ENCODE results near the gene GATAD2B. TPM values are rescaled to one million over a fixed set of nuclear protein-coding genes. Genes with fewer than 3 reads are reported as not detected.
"Not testable (repeated sequence)": the region's sequence is repeated elsewhere in the genome, so short reads cannot be mapped to it uniquely, and the experiment has no call there.

The GATAD2B gene
- polyA plus RNA-seq, 1 donor, result 19.6 TPM

- DNase-seq, result no peak
These were observed 7.5 kb upstream of the GATAD2B start for GRCh38 chr1:153929981-153930948.

GRCh38 chr1:153929426-153929825 lies 6.7 kb upstream of the GATAD2B start:
- DNase-seq, result no peak

DNA sequence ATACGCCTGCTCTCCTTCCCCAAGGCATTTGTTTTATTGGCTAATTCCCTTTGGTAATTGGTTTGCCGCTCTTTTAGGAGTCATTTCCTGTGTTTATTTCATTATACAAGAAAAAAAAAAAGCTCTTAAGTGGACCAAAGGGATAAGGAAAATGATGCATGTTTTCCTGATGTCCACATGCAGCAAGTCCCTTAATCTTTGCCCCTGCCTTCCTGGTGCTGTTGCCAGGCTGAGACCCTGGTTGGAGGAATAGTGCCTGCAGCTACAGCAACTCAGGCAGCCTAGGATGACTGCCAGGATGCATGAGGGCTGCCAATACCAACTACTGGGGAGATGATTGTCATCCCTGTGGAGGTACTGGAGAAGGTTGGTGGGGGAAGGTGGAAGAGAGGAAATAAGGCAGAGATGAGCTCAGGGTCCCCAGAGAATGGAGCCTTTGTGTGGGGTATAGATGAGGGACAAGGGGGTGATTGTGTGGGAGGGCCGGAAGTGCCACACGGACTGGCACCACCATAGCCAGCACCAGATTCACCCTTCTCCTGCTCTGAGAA lies 6.1 kb upstream of the GATAD2B start:
- DNase-seq, result no peak

- DNase-seq, result no peak
These were observed 5.5 kb upstream of the GATAD2B start for GRCh38 chr1:153928245-153928644.

- no peak for DNase-seq
These were observed 3.6 kb upstream of the GATAD2B start for GRCh38 chr1:153926405-153926804.

GRCh38 chr1:153922076-153922971 lies 448 bp downstream of the GATAD2B start:
- DNase-seq, result no peak

DNA sequence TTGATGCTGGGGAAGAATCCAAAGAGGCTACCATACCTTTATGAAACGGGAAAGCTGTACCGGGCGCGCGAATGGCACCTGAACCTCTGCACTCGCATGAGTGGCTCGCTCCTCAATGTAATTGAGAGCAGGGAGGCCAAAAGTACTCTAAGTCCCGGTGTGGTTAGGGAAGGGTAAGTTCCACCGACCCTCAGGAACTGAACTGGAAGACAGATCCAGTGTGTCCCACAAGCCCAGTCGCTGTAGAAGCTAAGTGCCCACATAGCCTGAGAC lies 1.0 kb downstream of the GATAD2B start:
- no peak for DNase-seq

- DNase-seq, result no peak
These were observed 1.5 kb downstream of the GATAD2B start for GRCh38 chr1:153921080-153921802.

DNA sequence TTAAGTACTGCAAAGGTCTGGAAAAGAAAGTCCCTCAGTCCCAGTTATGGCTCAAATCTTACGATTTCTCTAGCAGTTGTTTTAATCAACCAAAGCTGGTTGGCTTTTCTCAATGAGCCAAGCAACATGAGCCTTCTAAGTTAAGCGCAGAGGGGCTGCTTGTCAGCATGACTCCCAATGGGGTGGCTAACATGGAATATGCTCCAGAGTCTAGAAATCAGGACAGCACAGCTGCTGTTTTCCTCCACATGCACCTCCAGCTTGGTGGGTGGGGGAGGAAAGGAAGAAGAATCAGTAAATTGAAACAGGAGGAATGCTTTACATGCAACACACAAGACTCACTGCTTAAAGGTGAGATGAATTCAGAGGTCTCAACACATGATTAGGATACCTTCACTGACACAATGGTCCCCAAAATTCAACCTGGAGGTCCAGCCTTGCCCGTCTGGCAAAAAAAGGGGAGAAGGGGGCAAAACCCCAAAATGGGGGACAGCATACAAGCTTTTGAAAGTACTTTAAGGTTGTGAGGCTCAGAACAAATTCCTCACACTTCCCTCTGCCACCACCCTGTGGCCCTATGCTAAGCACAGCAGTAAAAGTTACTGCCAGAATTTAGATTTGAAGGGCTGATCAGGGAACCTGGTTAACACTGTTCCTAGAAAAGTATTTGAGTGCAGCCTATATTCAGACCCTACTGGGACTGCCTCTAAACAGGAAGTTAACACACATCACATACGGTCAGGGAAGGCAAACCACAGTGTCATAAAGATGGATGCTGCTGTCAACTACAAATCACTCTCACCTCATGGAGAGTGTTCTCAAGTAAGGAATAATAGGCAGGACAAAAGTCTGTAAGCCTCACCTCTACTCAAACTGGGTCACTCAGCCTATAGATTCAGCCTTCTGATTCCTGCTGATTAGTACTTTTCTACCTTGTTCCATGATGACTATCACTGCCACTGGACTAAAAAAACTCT lies 2.6 kb downstream of the GATAD2B start:
- no peak for DNase-seq

GRCh38 chr1:153916297-153916696 lies 6.5 kb downstream of the GATAD2B start:
- no peak for DNase-seq

DNA sequence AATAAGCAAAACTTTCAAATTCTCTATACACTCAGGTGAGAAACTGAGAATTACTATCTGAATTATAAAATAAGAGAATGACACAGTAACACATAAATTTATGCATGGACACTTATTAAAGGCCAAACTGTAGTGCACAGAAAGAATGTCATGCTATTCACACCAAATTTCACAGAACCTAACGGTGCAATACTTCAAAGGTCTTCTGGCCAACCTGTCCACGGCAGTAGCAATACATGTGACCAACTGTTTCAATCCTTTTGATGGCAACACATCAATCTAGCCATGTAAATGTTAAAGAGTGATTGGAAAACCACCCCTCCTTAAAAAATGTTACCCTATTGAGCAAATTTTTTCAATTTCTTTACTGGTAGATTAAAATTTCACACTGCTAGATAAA lies 10.4 kb downstream of the GATAD2B start:
- DNase-seq, result no peak

DNA sequence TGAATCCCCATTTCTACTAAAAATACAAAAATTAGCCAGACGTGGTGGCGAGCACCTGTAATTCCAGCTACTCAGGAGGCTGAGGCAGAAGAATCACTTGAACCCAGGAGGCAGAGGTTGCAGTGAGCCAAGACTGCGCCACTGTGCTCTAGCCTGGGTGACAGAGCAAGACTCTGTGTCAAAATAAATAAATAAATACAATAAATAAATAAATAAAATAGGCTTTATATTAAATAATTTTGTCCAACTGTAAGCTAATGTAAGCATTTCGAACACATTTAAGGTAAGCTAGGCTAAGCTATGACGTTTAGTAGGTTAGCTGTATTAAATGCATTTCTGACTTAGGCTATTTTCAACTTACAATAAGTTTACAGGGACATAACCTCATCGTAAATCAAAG lies 12.2 kb downstream of the GATAD2B start:
- DNase-seq, result not testable (repeated sequence)

DNA sequence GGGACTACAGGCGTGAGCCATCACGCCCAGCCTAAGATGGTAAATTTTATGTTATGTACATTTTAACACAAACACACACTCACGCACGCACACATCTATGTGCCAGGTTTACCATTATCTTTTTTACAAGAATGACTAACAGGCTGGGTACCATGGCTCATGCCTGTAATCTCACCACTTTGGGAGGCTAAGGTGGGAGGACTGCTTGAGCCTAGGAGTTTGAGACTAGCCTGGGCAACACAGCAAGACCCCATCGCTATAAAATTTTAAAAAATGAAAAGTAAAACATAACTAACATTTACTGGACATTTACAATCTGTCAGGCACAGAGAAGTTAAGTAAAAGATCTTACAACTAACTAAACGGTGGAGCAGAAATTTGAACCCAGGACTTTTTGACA lies 14.7 kb downstream of the GATAD2B start:
- DNase-seq, result no peak

- no peak for DNase-seq
These were observed 15.6 kb downstream of the GATAD2B start for GRCh38 chr1:153907134-153907533.

DNA sequence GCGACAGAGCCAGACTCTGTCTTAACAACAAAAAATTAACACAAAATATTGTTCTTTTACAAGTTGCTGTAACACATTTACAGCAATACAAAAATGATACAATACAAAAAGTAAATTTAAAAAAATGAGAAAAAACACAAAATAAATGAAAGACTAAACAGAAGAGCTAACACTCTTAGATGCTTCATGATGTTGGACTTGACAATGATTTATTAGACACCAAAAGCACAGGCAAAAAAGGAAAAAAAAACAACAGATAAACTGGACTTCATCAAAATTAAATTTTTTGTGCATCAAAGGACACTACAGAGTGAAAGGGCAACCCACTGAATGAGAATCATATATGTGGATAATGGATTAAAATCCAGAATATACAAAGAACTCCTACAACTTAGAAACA lies 16.4 kb downstream of the GATAD2B start:
- DNase-seq, result no peak

GRCh38 chr1:153905908-153906307 lies 16.9 kb downstream of the GATAD2B start:
- DNase-seq, result not testable (repeated sequence)

- no peak for DNase-seq
These were observed 18.8 kb downstream of the GATAD2B start for GRCh38 chr1:153903841-153904455.

- no peak for DNase-seq
These were observed 23.3 kb downstream of the GATAD2B start for GRCh38 chr1:153899509-153899908.

DNA sequence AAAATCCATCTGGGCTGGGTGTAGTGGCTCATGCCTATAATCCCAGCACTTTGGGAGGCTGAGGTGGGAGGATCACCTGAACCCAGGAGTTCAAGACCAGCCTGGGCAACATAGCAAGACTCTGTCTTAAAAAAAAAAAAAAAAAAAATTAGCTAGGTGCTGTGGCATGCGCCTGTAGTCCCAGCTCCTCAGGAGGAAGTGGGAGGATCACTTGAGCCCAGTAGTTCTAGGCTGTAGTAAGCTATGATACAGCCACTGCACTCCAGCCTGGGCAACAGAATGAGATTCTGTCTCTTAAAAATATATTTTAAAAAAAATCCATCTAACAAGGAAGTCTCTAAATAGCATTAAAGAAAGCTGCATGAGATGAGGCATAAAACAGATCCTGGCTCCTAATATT lies 26.9 kb downstream of the GATAD2B start:
- not testable (repeated sequence) for DNase-seq

DNA sequence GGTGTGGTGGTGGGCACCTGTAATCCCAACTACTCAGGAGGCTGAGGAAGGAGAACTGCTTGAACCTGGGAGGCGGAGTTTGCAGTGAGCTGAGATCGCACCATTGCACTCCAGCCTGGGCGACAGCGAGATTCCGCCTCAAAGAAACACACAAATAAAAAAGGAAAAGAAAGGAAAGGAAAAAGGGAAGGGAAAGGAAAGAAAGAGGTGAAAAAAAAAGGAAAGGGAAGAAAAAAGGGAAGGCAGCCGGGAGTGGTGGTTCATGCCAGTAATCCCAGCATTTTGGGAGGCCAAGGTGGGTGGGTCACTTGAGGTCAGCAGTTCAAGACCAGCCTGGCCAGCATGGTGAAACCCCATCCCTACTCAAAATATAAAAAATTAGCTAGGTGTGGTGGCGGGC lies 31.7 kb downstream of the GATAD2B start:
- DNase-seq, result not testable (repeated sequence)

- DNase-seq, result no peak
These were observed 34.2 kb downstream of the GATAD2B start for GRCh38 chr1:153888533-153888932.
